Thyroid gland (tissue), 4 donors: ENCODE data around the gene MAMDC4.

Experiments
- POLR2A ChIP-seq, 2 donors: fragments of 450-650 bp; IDR thresholded peaks; one replicate each; pipeline ENCODE4 v1.6.1; 2017; ENCODE audit warnings: antibody characterized with exemption in 2 of 2, mild to moderate bottlenecking in 2 of 2, moderate library complexity in 1 of 2
- TF ChIP-seq, protein P1 (sequence below), 6 experiments: fragments of 200-600 bp in 3 of 6; fragments of 450-650 bp in 3 of 6; sonication (generic) in 3 of 6; IDR thresholded peaks; one replicate each; pipeline ENCODE4 v1.5.1; 2016 to 2019; ENCODE audit warnings: antibody characterized with exemption in 6 of 6, mild to moderate bottlenecking in 2 of 6, inconsistent platforms in 1 of 6, moderate library complexity in 1 of 6

DNA sequence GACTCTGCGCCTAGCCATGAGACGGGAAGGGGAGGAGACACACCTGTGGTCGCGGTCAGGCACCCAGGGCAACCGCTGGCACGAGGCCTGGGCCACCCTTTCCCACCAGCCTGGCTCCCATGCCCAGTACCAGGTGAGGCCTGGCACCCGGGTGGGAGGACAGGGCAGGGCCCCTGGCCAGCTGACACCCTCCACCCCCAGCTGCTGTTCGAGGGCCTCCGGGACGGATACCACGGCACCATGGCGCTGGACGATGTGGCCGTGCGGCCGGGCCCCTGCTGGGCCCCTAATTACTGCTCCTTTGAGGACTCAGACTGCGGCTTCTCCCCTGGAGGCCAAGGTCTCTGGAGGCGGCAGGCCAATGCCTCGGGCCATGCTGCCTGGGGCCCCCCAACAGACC is 5.0 kb downstream of the MAMDC4 start:
- TF ChIP-seq, protein P1, sequence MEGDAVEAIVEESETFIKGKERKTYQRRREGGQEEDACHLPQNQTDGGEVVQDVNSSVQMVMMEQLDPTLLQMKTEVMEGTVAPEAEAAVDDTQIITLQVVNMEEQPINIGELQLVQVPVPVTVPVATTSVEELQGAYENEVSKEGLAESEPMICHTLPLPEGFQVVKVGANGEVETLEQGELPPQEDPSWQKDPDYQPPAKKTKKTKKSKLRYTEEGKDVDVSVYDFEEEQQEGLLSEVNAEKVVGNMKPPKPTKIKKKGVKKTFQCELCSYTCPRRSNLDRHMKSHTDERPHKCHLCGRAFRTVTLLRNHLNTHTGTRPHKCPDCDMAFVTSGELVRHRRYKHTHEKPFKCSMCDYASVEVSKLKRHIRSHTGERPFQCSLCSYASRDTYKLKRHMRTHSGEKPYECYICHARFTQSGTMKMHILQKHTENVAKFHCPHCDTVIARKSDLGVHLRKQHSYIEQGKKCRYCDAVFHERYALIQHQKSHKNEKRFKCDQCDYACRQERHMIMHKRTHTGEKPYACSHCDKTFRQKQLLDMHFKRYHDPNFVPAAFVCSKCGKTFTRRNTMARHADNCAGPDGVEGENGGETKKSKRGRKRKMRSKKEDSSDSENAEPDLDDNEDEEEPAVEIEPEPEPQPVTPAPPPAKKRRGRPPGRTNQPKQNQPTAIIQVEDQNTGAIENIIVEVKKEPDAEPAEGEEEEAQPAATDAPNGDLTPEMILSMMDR (IDR thresholded peaks at IDR 0.05): no peak
- TF ChIP-seq POLR2A (IDR thresholded peaks at IDR 0.05): no peak
